IMR-90 (cell line): ENCODE measurements around the gene ZNHIT1. TPM values are rescaled to one million over a fixed set of nuclear protein-coding genes. Genes with fewer than 3 reads are reported as not detected.

ENCODE experiments used
- ATAC-seq: fragments of 200-7000 bp; cut with Tn5 transposase; 2 replicates; pipeline ENCODE4 v1.9.1; 2020; ENCODE audit warnings: low read depth, mild to moderate bottlenecking, moderate library complexity
- BruUV-seq: library from RNA; stranded (reverse); fragments of 400-500 nt; replicated peaks from 2 replicates; lab custom pipeline; 2021; lab: Mats Ljungman, UMichigan
- CTCF ChIA-PET: fragments of 300-600 bp; formaldehyde crosslinking; extraction: SDS; loops from one replicate; lab custom pipeline; 2021; ENCODE audit warnings: antibody characterized with exemption; lab: Yijun Ruan, JAX
- POLR2A ChIA-PET: fragments of 300-600 bp; sonication (Branson Sonifier 250); formaldehyde crosslinking; loops from one replicate; lab custom pipeline; 2022; ENCODE audit warnings: antibody characterized with exemption; ENCODE audit not compliant: unreplicated experiment; lab: Charles Lee
- DNase-seq: peaks from one replicate; pipeline ENCODE4 v3.0.0; 2013
- H2AFZ ChIP-seq: replicated peaks from 2 replicates; pipeline ENCODE3; 2013; ENCODE audit warnings: low read length, mild to moderate bottlenecking; ENCODE audit not compliant: poor library complexity
- H2AK5ac ChIP-seq: 2 replicates; pipeline ENCODE4 v1.6.1; 2013; ENCODE audit warnings: low read depth, low read length, inconsistent platforms
- H2AK9ac ChIP-seq: replicated peaks from 2 replicates; pipeline ENCODE3; 2013; ENCODE audit warnings: mild to moderate bottlenecking, low read depth, low read length, moderate library complexity; ENCODE audit not compliant: poor library complexity
- H2BK120ac ChIP-seq: 2 replicates; pipeline ENCODE4 v1.6.1; 2013; ENCODE audit warnings: low read depth, low read length, inconsistent platforms
- H2BK15ac ChIP-seq: 3 replicates; pipeline ENCODE4 v1.6.1; 2013; ENCODE audit warnings: low read depth, low read length, inconsistent platforms
- H2BK20ac ChIP-seq: 2 replicates; pipeline ENCODE4 v1.6.1; 2013; ENCODE audit warnings: low read depth, mild to moderate bottlenecking, inconsistent platforms, low read length, moderate library complexity
- H2BK5ac ChIP-seq: 2 replicates; pipeline ENCODE4 v1.6.1; 2013; ENCODE audit warnings: mild to moderate bottlenecking, low read depth, low read length, inconsistent platforms; ENCODE audit not compliant: poor library complexity, severe bottlenecking
- H3K14ac ChIP-seq: replicated peaks from 2 replicates; pipeline ENCODE4 v1.6.1; 2013; ENCODE audit warnings: low read depth, low read length, inconsistent platforms
- H3K18ac ChIP-seq: 2 replicates; pipeline ENCODE4 v1.6.1; 2013; ENCODE audit warnings: low read depth, low read length, control low read depth
- H3K23ac ChIP-seq: 2 replicates; pipeline ENCODE4 v1.6.1; 2013; ENCODE audit warnings: low read depth, low read length, inconsistent platforms
- H3K27ac ChIP-seq: 2 replicates; pipeline ENCODE4 v1.5.1; 2013; ENCODE audit warnings: mild to moderate bottlenecking, control low read depth, low read length; ENCODE audit not compliant: insufficient read depth
- H3K27me3 ChIP-seq: 2 replicates; pipeline ENCODE4 v1.6.1; 2013; ENCODE audit warnings: low read length; ENCODE audit not compliant: control insufficient read depth, insufficient read depth
- H3K36me3 ChIP-seq: 2 replicates; pipeline ENCODE4 v1.6.1; 2013; ENCODE audit warnings: low read length, mixed read lengths; ENCODE audit not compliant: control insufficient read depth, insufficient read depth
- H3K4ac ChIP-seq: 2 replicates; pipeline ENCODE4 v1.6.1; 2013; ENCODE audit warnings: low read depth, low read length, inconsistent platforms
- H3K4me1 ChIP-seq: 2 replicates; pipeline ENCODE4 v1.6.1; 2013; ENCODE audit warnings: low read length, mixed read lengths; ENCODE audit not compliant: control insufficient read depth, insufficient read depth
- H3K4me2 ChIP-seq: 2 replicates; pipeline ENCODE4 v1.6.1; 2013; ENCODE audit warnings: low read depth, mild to moderate bottlenecking, control low read depth, low read length, moderate library complexity
- H3K4me3 ChIP-seq: 2 replicates; pipeline ENCODE4 v1.5.1; 2013; ENCODE audit warnings: low read depth, mild to moderate bottlenecking, control low read depth, low read length, moderate library complexity; ENCODE audit not compliant: insufficient read depth
- H3K56ac ChIP-seq: 2 replicates; pipeline ENCODE4 v1.6.1; 2013; ENCODE audit warnings: low read length, inconsistent platforms; ENCODE audit not compliant: insufficient read depth; ENCODE audit errors: extremely low read depth
- H3K79me1 ChIP-seq, 2 experiments: 2 replicates each; pipeline ENCODE4 v1.6.1; 2013; ENCODE audit warnings: low read length in 2 of 2, inconsistent platforms in 1 of 2, low read depth in 1 of 2
- H3K9ac ChIP-seq: 2 replicates; pipeline ENCODE4 v1.6.1; 2013; ENCODE audit warnings: low read depth, low read length, control low read depth
- H3K9me1 ChIP-seq: 2 replicates; pipeline ENCODE4 v1.6.1; 2013; ENCODE audit warnings: low read length, inconsistent platforms; ENCODE audit not compliant: insufficient read depth
- H3K9me3 ChIP-seq: 2 replicates; pipeline ENCODE4 v1.6.1; 2013; ENCODE audit warnings: low read length; ENCODE audit not compliant: control insufficient read depth, insufficient read depth
- H4K20me1 ChIP-seq: 2 replicates; pipeline ENCODE4 v1.6.1; 2013; ENCODE audit warnings: low read length, inconsistent platforms; ENCODE audit not compliant: insufficient read depth
- H4K5ac ChIP-seq: 2 replicates; pipeline ENCODE4 v1.6.1; 2013; ENCODE audit warnings: mild to moderate bottlenecking, low read depth, low read length, control low read depth
- H4K8ac ChIP-seq, 2 experiments: 2 replicates each; pipeline ENCODE4 v1.6.1; 2013; ENCODE audit warnings: low read depth in 2 of 2, low read length in 2 of 2, control low read depth in 1 of 2, inconsistent platforms in 1 of 2
- H4K91ac ChIP-seq: 2 replicates; pipeline ENCODE4 v1.6.1; 2013; ENCODE audit warnings: low read depth, low read length, inconsistent platforms; ENCODE audit not compliant: insufficient read depth
- BHLHE40 ChIP-seq: fragments of 150-350 bp; IDR thresholded peaks from 2 replicates; pipeline ENCODE4 v1.6.1; 2016; ENCODE audit warnings: mild to moderate bottlenecking, low read depth, low read length
- CHD1 ChIP-seq: IDR thresholded peaks from 2 replicates; pipeline ENCODE4 v1.6.1; 2012; ENCODE audit warnings: low read depth, low read length, improper control_type of control experiment
- RCOR1 ChIP-seq: IDR thresholded peaks from 2 replicates; pipeline ENCODE4 v1.6.1; 2012; ENCODE audit warnings: mild to moderate bottlenecking, low read length, improper control_type of control experiment; ENCODE audit not compliant: insufficient replicate concordance
- WGBS, 2 experiments: methylation state at CpG; one replicate each; pipeline versions ENCODE4 v1.1.5 to v1.1.7; 2013; ENCODE audit warnings: missing lambda C conversion rate in 2 of 2; ENCODE audit not compliant: insufficient read length in 1 of 2; ENCODE audit errors: extremely low coverage in 2 of 2; 5-methylcytosine and 5-hydroxymethylcytosine counted together
- dilution Hi-C: fragments of 300-500 bp; cut with HindIII; formaldehyde crosslinking; loops from one replicate; pipeline ENCODE4 v1.14.3; 2018; ENCODE audit warnings: low sequenced_read_pairs; ENCODE audit not compliant: unreplicated experiment
- in situ Hi-C: fragments of 300-500 bp; cut with MboI; formaldehyde crosslinking; loops from 3 replicates; pipeline ENCODE4 v1.14.3; 2019; ENCODE audit warnings: low sequenced_read_pairs, inconsistent platforms, mixed read lengths
- intact Hi-C: fragments of 100-400 bp; cut with micrococcal nuclease; formaldehyde crosslinking; loops from 2 replicates; pipeline ENCODE4 v1.10.0; 2022
- polyA plus RNA-seq, 3 experiments: library from polyadenylated mRNA; depleted of rRNA; stranded (reverse); fragments of >200 nt; gene quantifications; 2 replicates each; pipeline ENCODE4 v1.2.3, GENCODE V29; 2012; ENCODE audit warnings: low replicate concordance in 1 of 3
- total RNA-seq: library from RNA; depleted of rRNA; stranded (reverse); fragments of >200 nt; gene quantifications from 2 replicates; pipeline ENCODE4 v1.2.3, GENCODE V29; 2012

ZNHIT1 gene
- total and polyA plus RNA-seq, 2 of the 4 experiments (the other 2 are of a cell fraction), result 31.7 to 47.1 TPM

- Histone ChIP-seq H3K9me1 (no peaks in the 10 kb centered on the region), H4K8ac (no peak overlapping the region), H2AK5ac (no peak overlapping the region), H3K56ac (no peak overlapping the region), H3K9me3 (no peaks in the 10 kb centered on the region), H3K23ac (no peak overlapping the region), H2BK20ac (no peak overlapping the region), H2AFZ (no peak overlapping the region), H2BK120ac (no peak overlapping the region), H3K18ac (no peak overlapping the region), H3K4me2 (no peak overlapping the region), H3K4me3 (no peak overlapping the region), H2AK9ac (no peak overlapping the region), H3K14ac (no peak overlapping the region), H3K27me3 (peaks cover 19% of the 10 kb centered on the region), H4K5ac (no peak overlapping the region), H3K9ac (no peak overlapping the region), H3K36me3 (no peaks in the 10 kb centered on the region), H2BK5ac (no peak overlapping the region), H3K4ac (no peak overlapping the region), H4K20me1 (no peaks in the 10 kb centered on the region), H3K4me1 (no peaks in the 10 kb centered on the region), H3K27ac (no peak overlapping the region), H3K79me1 (no peaks in the 10 kb centered on the region), H2BK15ac (no peak overlapping the region), H4K91ac (no peak overlapping the region)
- in situ Hi-C loops, result no loop called here
- no TSS peak for BruUV-seq
- POLR2A ChIA-PET, result no interaction called here
- CTCF ChIA-PET, result no interaction called here
- intact Hi-C loops, result no loop called here
- dilution Hi-C loops, result no loop called here
- WGBS, 2 experiments, result no CpG with 5 or more reads among the region's 7 CpGs
- TF ChIP-seq CHD1, result no peak
- TF ChIP-seq RCOR1, result no peak
- no peak for TF ChIP-seq BHLHE40
- DNase-seq (no peak), ATAC-seq (no peak)
These were observed 40.3 kb downstream of the ZNHIT1 start for GRCh38 chr7:101258243-101258731.
